Measurements from ENCODE around the gene ARHGAP40. TPM values are rescaled to one million over a fixed set of nuclear protein-coding genes. Genes with fewer than 3 reads are reported as not detected.

Gene ARHGAP40
- total and polyA plus RNA-seq, 2 of the 13 experiments (the other 11 are each of a cell fraction or from before 2014, with no cell fraction given), result 0.75 to 2.1 TPM

GRCh38 chr20:38680500-38681306 lies 79.1 kb downstream of the ARHGAP40 start (continued):
- TF ChIP-seq ZNF362 (CRISPR knock-in tag; IDR thresholded peaks at IDR 0.05; ENCODE audit: borderline replicate concordance) (no peak), ZNF674 (CRISPR knock-in tag; IDR thresholded peaks at IDR 0.05; ENCODE audit: low read depth) (no peak), IKZF1 (IDR thresholded peaks at IDR 0.05) (no peak), GRHL1 (CRISPR knock-in tag; conservative IDR thresholded peaks at IDR 0.05) (no peak), HOXA5 (CRISPR knock-in tag; IDR thresholded peaks at IDR 0.05) (peak; percentile 65; the same call in 1 of the 2 replicates), ZNF318 (CRISPR knock-in tag; IDR thresholded peaks at IDR 0.05) (no peak), ZNF407 (CRISPR knock-in tag; IDR thresholded peaks at IDR 0.05; ENCODE audit: not compliant biosample characterization) (no peak)
